Measurements from ENCODE around the gene KLHL18. TPM values are rescaled to one million over a fixed set of nuclear protein-coding genes. Genes with fewer than 3 reads are reported as not detected.
A peak's percentile ranks its signal among the peaks of the same experiment; 100 is the strongest.

Gene KLHL18
- total RNA-seq, 2 experiments from 2014 or later = 21.2 to 23.7 TPM

- Mint-ChIP-seq H3K9me3 (no peaks in the 10 kb centered on the region), H3K4me3 (no peak overlapping the region), H3K36me3 (peaks cover 3% of the 10 kb centered on the region), H3K4me1 (ENCODE audit: low read depth) (peaks cover 19% of the 10 kb centered on the region), H3K27me3 (no peaks in the 10 kb centered on the region), H3K27ac (no peak overlapping the region)
- no peak for DNase-seq
- ChIA-PET POLR2A (no interaction called here), CTCF (no interaction called here)
- intact Hi-C loops (cut with micrococcal nuclease) = no loop called here
These were observed 93.6 kb downstream of the KLHL18 start for GRCh38 chr3:47376393-47376792.

- POLR2A ChIA-PET = no interaction called here
- H3K27ac Mint-ChIP-seq = no peak overlapping the region
These were observed 94.4 kb downstream of the KLHL18 start for GRCh38 chr3:47377186-47377585.

GRCh38 chr3:47378869-47379268, 96.1 kb downstream of the KLHL18 start:
- no peak for DNase-seq
- H3K4me3 Mint-ChIP-seq = no peak overlapping the region
- H3K27me3 Mint-ChIP-seq = no peaks in the 10 kb centered on the region
- peaks cover 36% of the 10 kb centered on the region for H3K4me1 Mint-ChIP-seq (ENCODE audit: low read depth)
- peaks cover 3% of the 10 kb centered on the region for H3K36me3 Mint-ChIP-seq
- POLR2A ChIA-PET = no interaction called here
- H3K9me3 Mint-ChIP-seq = no peaks in the 10 kb centered on the region
- intact Hi-C loops (cut with micrococcal nuclease) = no loop called here
- H3K27ac Mint-ChIP-seq = no peak overlapping the region
- CTCF ChIA-PET = interaction anchor here (1.1 kb wide), 1 partner anchor 469 kb away, joined by 3 read pairs; no protein-coding TSS in a partner anchor

More at GRCh38 chr3:47377186-47377585, 94.4 kb downstream of the KLHL18 start:
- no peak for DNase-seq
- Mint-ChIP-seq H3K4me1 (ENCODE audit: low read depth) (peaks cover 26% of the 10 kb centered on the region), H3K9me3 (no peaks in the 10 kb centered on the region), H3K4me3 (no peak overlapping the region), H3K27me3 (no peaks in the 10 kb centered on the region), H3K36me3 (peaks cover 3% of the 10 kb centered on the region)
- intact Hi-C loops (cut with micrococcal nuclease) = no loop called here
- CTCF ChIA-PET = interaction anchor here (1.2 kb wide), 1 partner anchor 532 kb away, joined by 3 read pairs; no protein-coding TSS in a partner anchor

- ChIA-PET POLR2A (interaction anchor here (0.5 to 1.8 kb wide), 4 partner anchors 96 to 827 kb away, joined by 3 to 6 read pairs (median 4); partner anchors contain the start of genes KIF9 and KLHL18), CTCF (interaction anchor here (1.1 to 1.9 kb wide), 4 partner anchors 9 to 470 kb away, joined by 3 to 14 read pairs (median 5); no protein-coding TSS in a partner anchor)
- peak overlapping the region; percentile 98 for H3K27ac Mint-ChIP-seq
- no peak for DNase-seq
- intact Hi-C loops (cut with micrococcal nuclease) = no loop called here
- H3K27me3 Mint-ChIP-seq = no peaks in the 10 kb centered on the region
- no peaks in the 10 kb centered on the region for H3K9me3 Mint-ChIP-seq
- H3K4me1 Mint-ChIP-seq (ENCODE audit: low read depth) = peaks cover 39% of the 10 kb centered on the region
- H3K36me3 Mint-ChIP-seq = peaks cover 3% of the 10 kb centered on the region
- H3K4me3 Mint-ChIP-seq = peak overlapping the region; percentile 99
These were observed 96.7 kb downstream of the KLHL18 start for GRCh38 chr3:47379411-47379899.

GRCh38 chr3:47380026-47380600, 97.4 kb downstream of the KLHL18 start:
- peak; percentile 10 for DNase-seq
- H3K27me3 Mint-ChIP-seq = no peaks in the 10 kb centered on the region
- H3K4me1 Mint-ChIP-seq (ENCODE audit: low read depth) = peaks cover 43% of the 10 kb centered on the region
- peak overlapping the region; percentile 99 for H3K4me3 Mint-ChIP-seq
- ChIA-PET CTCF (interaction anchor here (1.0 to 1.9 kb wide), 7 partner anchors 9 to 470 kb away, joined by 3 to 14 read pairs (median 5); partner anchors contain the start of gene SCAP), POLR2A (interaction anchor here (0.5 to 1.8 kb wide), 15 partner anchors 17 to 828 kb away, joined by 3 to 10 read pairs (median 4); partner anchors contain the start of genes KIF9, KLHL18, NBEAL2 and SCAP)
- H3K9me3 Mint-ChIP-seq = no peaks in the 10 kb centered on the region
- peaks cover 3% of the 10 kb centered on the region for H3K36me3 Mint-ChIP-seq
- intact Hi-C loops (cut with micrococcal nuclease) = loop anchor here (1.0 to 5.0 kb wide), 6 partner anchors 97 to 707 kb away; partner anchors contain the start of genes CCDC12, KIF9, KLHL18 and SETD2
- H3K27ac Mint-ChIP-seq = peak overlapping the region; percentile 98

GRCh38 chr3:47380601-47381316, 98.0 kb downstream of the KLHL18 start, which contains the start of gene PTPN23:
TSS of gene PTPN23 (plus strand) at chr3:47381021. CDS start at chr3:47381097, 76 bp downstream.
- no peaks in the 10 kb centered on the region for H3K27me3 Mint-ChIP-seq
- POLR2A ChIA-PET = interaction anchor here (0.5 to 1.8 kb wide), 15 partner anchors 18 to 535 kb away, joined by 3 to 10 read pairs (median 4); partner anchors contain the start of genes KIF9, KLHL18, NBEAL2 and SCAP
- peaks cover 47% of the 10 kb centered on the region for H3K4me1 Mint-ChIP-seq (ENCODE audit: low read depth)
- no peaks in the 10 kb centered on the region for H3K9me3 Mint-ChIP-seq
- peak within 1 kb of the TSS; percentile 98 for H3K27ac Mint-ChIP-seq
- peak within 1 kb of the TSS; percentile 99 for H3K4me3 Mint-ChIP-seq
- DNase-seq = peak; percentile 99
- CTCF ChIA-PET = interaction anchor here (0.6 to 1.9 kb wide), 6 partner anchors 10 to 458 kb away, joined by 3 to 14 read pairs (median 6); partner anchors contain the start of gene SCAP
- H3K36me3 Mint-ChIP-seq = peaks cover 3% of the 10 kb centered on the region
- intact Hi-C loops (cut with micrococcal nuclease) = loop anchor here (1.0 to 5.0 kb wide), 6 partner anchors 98 to 707 kb away; partner anchors contain the start of genes CCDC12, KIF9, KLHL18 and SETD2

- peaks cover 3% of the 10 kb centered on the region for H3K36me3 Mint-ChIP-seq
- H3K4me3 Mint-ChIP-seq = peak overlapping the region; percentile 99
- peak; percentile 88 for DNase-seq
- intact Hi-C loops (cut with micrococcal nuclease) = loop anchor here (2.0 to 5.0 kb wide), 5 partner anchors 99 to 706 kb away; partner anchors contain the start of genes KIF9, KLHL18 and SETD2
- H3K4me1 Mint-ChIP-seq (ENCODE audit: low read depth) = peaks cover 52% of the 10 kb centered on the region
- no peaks in the 10 kb centered on the region for H3K9me3 Mint-ChIP-seq
- no peaks in the 10 kb centered on the region for H3K27me3 Mint-ChIP-seq
- CTCF ChIA-PET = interaction anchor here (1.0 to 1.9 kb wide), 5 partner anchors 23 to 458 kb away, joined by 4 to 7 read pairs (median 5); partner anchors contain the start of gene SCAP
- POLR2A ChIA-PET = interaction anchor here (0.7 to 1.8 kb wide), 6 partner anchors 8 to 536 kb away, joined by 3 to 10 read pairs (median 5); partner anchors contain the start of genes KIF9, KLHL18, SCAP and SETD2
- peak overlapping the region; percentile 98 for H3K27ac Mint-ChIP-seq
These were observed 98.8 kb downstream of the KLHL18 start for GRCh38 chr3:47381317-47382157.

GRCh38 chr3:47384425-47384824, 101.7 kb downstream of the KLHL18 start:
- Mint-ChIP-seq H3K4me1 (ENCODE audit: low read depth) (peaks cover 43% of the 10 kb centered on the region), H3K27ac (no peak overlapping the region), H3K27me3 (no peaks in the 10 kb centered on the region), H3K9me3 (no peaks in the 10 kb centered on the region), H3K4me3 (no peak overlapping the region), H3K36me3 (peaks cover 3% of the 10 kb centered on the region)
- no peak for DNase-seq
- ChIA-PET CTCF (no interaction called here), POLR2A (no interaction called here)
- intact Hi-C loops (cut with micrococcal nuclease) = loop anchor here (5.0 kb wide), 2 partner anchors 367 to 703 kb away; no protein-coding TSS in a partner anchor

GRCh38 chr3:47385007-47385406, 102.3 kb downstream of the KLHL18 start:
- Mint-ChIP-seq H3K9me3 (no peaks in the 10 kb centered on the region), H3K4me1 (ENCODE audit: low read depth) (peaks cover 38% of the 10 kb centered on the region), H3K27me3 (no peaks in the 10 kb centered on the region), H3K36me3 (peaks cover 3% of the 10 kb centered on the region), H3K27ac (no peak overlapping the region), H3K4me3 (no peak overlapping the region)
- ChIA-PET CTCF (no interaction called here), POLR2A (no interaction called here)
- intact Hi-C loops (cut with micrococcal nuclease) = no loop called here
- no peak for DNase-seq

- peaks cover 34% of the 10 kb centered on the region for H3K4me1 Mint-ChIP-seq (ENCODE audit: low read depth)
- CTCF ChIA-PET = no interaction called here
- intact Hi-C loops (cut with micrococcal nuclease) = no loop called here
- POLR2A ChIA-PET = interaction anchor here (0.6 kb wide), 1 partner anchor 724 kb away, joined by 5 read pairs; no protein-coding TSS in a partner anchor
- no peaks in the 10 kb centered on the region for H3K9me3 Mint-ChIP-seq
- DNase-seq = no peak
- H3K36me3 Mint-ChIP-seq = no peaks in the 10 kb centered on the region
- no peaks in the 10 kb centered on the region for H3K27me3 Mint-ChIP-seq
- no peak overlapping the region for H3K4me3 Mint-ChIP-seq
- H3K27ac Mint-ChIP-seq = no peak overlapping the region
These were observed 103.1 kb downstream of the KLHL18 start for GRCh38 chr3:47385796-47386195.

GRCh38 chr3:47392933-47393332, 110.2 kb downstream of the KLHL18 start:
- CTCF ChIA-PET = interaction anchor here (1.9 kb wide), 1 partner anchor 28 kb away, joined by 5 read pairs; no protein-coding TSS in a partner anchor
- H3K36me3 Mint-ChIP-seq = peaks cover 3% of the 10 kb centered on the region
- no peak overlapping the region for H3K27ac Mint-ChIP-seq
- no peaks in the 10 kb centered on the region for H3K27me3 Mint-ChIP-seq
- intact Hi-C loops (cut with micrococcal nuclease) = no loop called here
- POLR2A ChIA-PET = no interaction called here
- H3K9me3 Mint-ChIP-seq = no peaks in the 10 kb centered on the region
- H3K4me1 Mint-ChIP-seq (ENCODE audit: low read depth) = peaks cover 21% of the 10 kb centered on the region
- H3K4me3 Mint-ChIP-seq = no peak overlapping the region
- DNase-seq = no peak

All from activated CD4-positive, alpha-beta memory T cell treated with anti-CD3 and anti-CD28 coated beads for 36 hours (primary cell).